Stimulated activated CD8-positive, alpha-beta memory T cell treated with anti-CD3 and anti-CD28 coated beads, Interleukin-12 subunit alpha, Interleukin-12 subunit beta, amount 100 ng/mL, for 24 hours (primary cell): ENCODE results near the gene SLC4A1.

Experiments used
- DNase-seq: peaks from one replicate; pipeline ENCODE4 v3.0.0-alpha.2; 2020; ENCODE audit errors: extremely low read depth

Gene SLC4A1

GRCh38 chr17:44267818-44268490 is at the start of gene SLC4A1:
Gene SLC4A1, minus strand, starts transcription at chr17:44268135. Its CDS starts 5,269 bp downstream, at chr17:44262866.
- DNase-seq, result no peak

- DNase-seq, result no peak
Measured at GRCh38 chr17:44317545-44317944, 49.6 kb upstream of the SLC4A1 start.

- no peak for DNase-seq
Measured at GRCh38 chr17:44315760-44316731, 48.1 kb upstream of the SLC4A1 start.

- no peak for DNase-seq
Measured at GRCh38 chr17:44314869-44315661, 47.1 kb upstream of the SLC4A1 start.

GRCh38 chr17:44314524-44314868 is 46.6 kb upstream of the SLC4A1 start:
- no peak for DNase-seq

GRCh38 chr17:44314031-44314430 is 46.1 kb upstream of the SLC4A1 start:
- no peak for DNase-seq

GRCh38 chr17:44312396-44313104 is 44.6 kb upstream of the SLC4A1 start:
- DNase-seq, result no peak

GRCh38 chr17:44311562-44312181 is 43.7 kb upstream of the SLC4A1 start:
- no peak for DNase-seq

GRCh38 chr17:44310609-44311376 is 42.9 kb upstream of the SLC4A1 start:
- DNase-seq, result no peak

GRCh38 chr17:44310188-44310587 is 42.3 kb upstream of the SLC4A1 start:
- no peak for DNase-seq

GRCh38 chr17:44309472-44309871 is 41.5 kb upstream of the SLC4A1 start:
- no peak for DNase-seq

- no peak for DNase-seq
Measured at GRCh38 chr17:44308865-44309264, 40.9 kb upstream of the SLC4A1 start.

GRCh38 chr17:44308320-44308818 is 40.4 kb upstream of the SLC4A1 start, which contains the start of gene RUNDC3A:
Gene RUNDC3A, plus strand, starts transcription at chr17:44308601. Its CDS starts 232 bp downstream, at chr17:44308833.
- peak; percentile 59 for DNase-seq

GRCh38 chr17:44307387-44308186 is 39.7 kb upstream of the SLC4A1 start:
- no peak for DNase-seq

- no peak for DNase-seq
Measured at GRCh38 chr17:44304651-44305050, 36.7 kb upstream of the SLC4A1 start.

- DNase-seq, result no peak
Measured at GRCh38 chr17:44297975-44298374, 30.0 kb upstream of the SLC4A1 start.

GRCh38 chr17:44293509-44294226 is 25.7 kb upstream of the SLC4A1 start:
- no peak for DNase-seq

GRCh38 chr17:44287651-44288050 is 19.7 kb upstream of the SLC4A1 start:
- no peak for DNase-seq

GRCh38 chr17:44284024-44284400 is 16.1 kb upstream of the SLC4A1 start:
- no peak for DNase-seq
